Measurements from ENCODE around the gene ZSCAN4. TPM values are rescaled to one million over a fixed set of nuclear protein-coding genes. Genes with fewer than 3 reads are reported as not detected.
A peak's percentile ranks its signal among the peaks of the same experiment; 100 is the strongest.

ZSCAN4 gene
- total RNA-seq, 1 experiment from 2014 or later = not detected

- ChIA-PET CTCF (no interaction called here), POLR2A (no interaction called here)
- peaks cover 68% of the 10 kb centered on the region for H3K9me3 ChIP-seq (ENCODE audit: control insufficient read depth, insufficient read depth, low read depth, low read length)
- no peak overlapping the region for H3K27ac ChIP-seq (ENCODE audit: low read length)
- no TSS peak for BruUV-seq (replicated peaks)
- no peak for TF ChIP-seq POLR2AphosphoS5 (IDR thresholded peaks at IDR 0.05; ENCODE audit: low read depth, low read length)
- no peak for TF ChIP-seq SIN3A (IDR thresholded peaks at IDR 0.05; ENCODE audit: borderline replicate concordance, insufficient read depth, low read depth, low read length)
- TF ChIP-seq TCF7L2 (IDR thresholded peaks at IDR 0.05; ENCODE audit: low read depth, low read length) = no peak
- TF ChIP-seq REST (IDR thresholded peaks at IDR 0.05; ENCODE audit: insufficient read depth in 1 of 2, low read depth in 2 of 2, low read length in 1 of 2) = no peak
- no peak for TF ChIP-seq CTCF (IDR thresholded peaks at IDR 0.05)
- no peak overlapping the region for H3K4me3 ChIP-seq (ENCODE audit: low read depth in 2 of 2, low read length in 2 of 2)
- H3K27me3 ChIP-seq (ENCODE audit: control insufficient read depth, insufficient read depth, low read length) = no peaks in the 10 kb centered on the region
- ATAC-seq = no peak
- in situ Hi-C loops (cut with HindIII; ENCODE audit: low pct_unique_long_range_greater_than_20kb, low sequenced_read_pairs) = no loop called here
- no peaks in the 10 kb centered on the region for H3K4me1 ChIP-seq (ENCODE audit: control insufficient read depth, insufficient read depth, low read length)
- peaks cover 7% of the 10 kb centered on the region; the same call in 1 of the 2 replicates for H3K36me3 ChIP-seq (ENCODE audit: control insufficient read depth, insufficient read depth, low read length)
- intact Hi-C loops (cut with micrococcal nuclease; ENCODE audit: unreplicated experiment) = no loop called here
- no peak for DNase-seq (ENCODE audit: low read depth, low spot score)
Observed at GRCh38 chr19:57623091-57623490, 45.6 kb upstream of the ZSCAN4 start.

- peak within 1 kb of the TSS; percentile 75 to 90 for H3K4me3 ChIP-seq (ENCODE audit: low read depth in 2 of 2, low read length in 2 of 2)
- intact Hi-C loops (cut with micrococcal nuclease; ENCODE audit: unreplicated experiment) = no loop called here
- TF ChIP-seq CTCF (IDR thresholded peaks at IDR 0.05) (no peak), REST (IDR thresholded peaks at IDR 0.05; ENCODE audit: insufficient read depth in 1 of 2, low read depth in 2 of 2, low read length in 1 of 2) (no peak), TCF7L2 (IDR thresholded peaks at IDR 0.05; ENCODE audit: low read depth, low read length) (peak; percentile 84), SIN3A (IDR thresholded peaks at IDR 0.05; ENCODE audit: borderline replicate concordance, insufficient read depth, low read depth, low read length) (peak; percentile 44; the same call in 1 of the 2 replicates), POLR2AphosphoS5 (IDR thresholded peaks at IDR 0.05; ENCODE audit: low read depth, low read length) (peak; percentile 68; the same call in 1 of the 2 replicates)
- peak; percentile 88 for DNase-seq (ENCODE audit: low read depth, low spot score)
- POLR2A ChIA-PET = interaction anchor here (0.6 kb wide), 1 partner anchor 64 kb away, joined by 5 read pairs; no protein-coding TSS in a partner anchor
- CTCF ChIA-PET = interaction anchor here (0.7 kb wide), 1 partner anchor 49 kb away, joined by 3 read pairs; the partner anchor contains the start of gene ZNF551
- H3K4me1 ChIP-seq (ENCODE audit: control insufficient read depth, insufficient read depth, low read length) = peaks cover 5% of the 10 kb centered on the region; the same call in 1 of the 2 replicates
- ATAC-seq = peak; percentile 100
- H3K27me3 ChIP-seq (ENCODE audit: control insufficient read depth, insufficient read depth, low read length) = no peaks in the 10 kb centered on the region
- no TSS peak for BruUV-seq (replicated peaks)
- in situ Hi-C loops (cut with HindIII; ENCODE audit: low pct_unique_long_range_greater_than_20kb, low sequenced_read_pairs) = no loop called here
- H3K9me3 ChIP-seq (ENCODE audit: control insufficient read depth, insufficient read depth, low read depth, low read length) = peaks cover 19% of the 10 kb centered on the region; the same call in 1 of the 2 replicates
- H3K36me3 ChIP-seq (ENCODE audit: control insufficient read depth, insufficient read depth, low read length) = no peaks in the 10 kb centered on the region; the same call in 1 of the 2 replicates
- H3K27ac ChIP-seq (ENCODE audit: low read length) = peak within 1 kb of the TSS; percentile 78
Observed at GRCh38 chr19:57632987-57633831, 35.5 kb upstream of the ZSCAN4 start, which contains the start of gene ZNF211. ZNF211 (plus strand) TSS chr19:57633168; CDS start chr19:57633347, 179 bp downstream.
